ENCODE measurements around the gene RNF34. TPM values are rescaled to one million over a fixed set of nuclear protein-coding genes. Genes with fewer than 3 reads are reported as not detected.
A peak's percentile ranks its signal among the peaks of the same experiment; 100 is the strongest.

RNF34 gene
- total and polyA plus RNA-seq, 2 experiments from 2014 or later, result 41.2 to 48.4 TPM

DNA sequence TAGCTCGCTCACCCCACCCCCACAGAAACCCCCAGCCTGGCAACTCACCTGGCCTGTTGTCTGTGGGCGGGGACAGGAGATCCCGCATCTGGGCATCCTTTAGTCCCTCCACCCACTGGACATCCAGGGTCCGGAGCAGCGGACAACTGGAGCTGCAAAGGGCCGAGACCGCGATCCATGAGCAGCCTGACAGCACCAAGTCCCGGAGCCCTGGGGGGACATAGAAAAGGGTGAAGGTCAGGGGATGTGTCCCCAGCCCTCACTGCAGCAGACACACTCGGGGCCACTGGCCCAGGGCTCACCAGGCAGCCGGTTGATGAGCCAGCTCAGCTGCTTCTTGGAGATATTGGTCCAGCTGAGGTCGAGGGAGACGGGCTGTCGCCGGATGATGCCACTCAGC is 40.9 kb downstream of the RNF34 start:
- H3K4me3 ChIP-seq, result no peak overlapping the region
- no peaks in the 10 kb centered on the region for H3K27me3 ChIP-seq
- H3K36me3 ChIP-seq, result peaks cover 25% of the 10 kb centered on the region
- H3K27ac ChIP-seq, result no peak overlapping the region
- no peak for DNase-seq (ENCODE audit: low read depth in 1 of 2, low spot score in 1 of 2)
- no peaks in the 10 kb centered on the region for H3K9me3 ChIP-seq (ENCODE audit: low read depth)
- H3K4me1 ChIP-seq (ENCODE audit: low read depth), result no peaks in the 10 kb centered on the region
- TF ChIP-seq, protein P1, sequence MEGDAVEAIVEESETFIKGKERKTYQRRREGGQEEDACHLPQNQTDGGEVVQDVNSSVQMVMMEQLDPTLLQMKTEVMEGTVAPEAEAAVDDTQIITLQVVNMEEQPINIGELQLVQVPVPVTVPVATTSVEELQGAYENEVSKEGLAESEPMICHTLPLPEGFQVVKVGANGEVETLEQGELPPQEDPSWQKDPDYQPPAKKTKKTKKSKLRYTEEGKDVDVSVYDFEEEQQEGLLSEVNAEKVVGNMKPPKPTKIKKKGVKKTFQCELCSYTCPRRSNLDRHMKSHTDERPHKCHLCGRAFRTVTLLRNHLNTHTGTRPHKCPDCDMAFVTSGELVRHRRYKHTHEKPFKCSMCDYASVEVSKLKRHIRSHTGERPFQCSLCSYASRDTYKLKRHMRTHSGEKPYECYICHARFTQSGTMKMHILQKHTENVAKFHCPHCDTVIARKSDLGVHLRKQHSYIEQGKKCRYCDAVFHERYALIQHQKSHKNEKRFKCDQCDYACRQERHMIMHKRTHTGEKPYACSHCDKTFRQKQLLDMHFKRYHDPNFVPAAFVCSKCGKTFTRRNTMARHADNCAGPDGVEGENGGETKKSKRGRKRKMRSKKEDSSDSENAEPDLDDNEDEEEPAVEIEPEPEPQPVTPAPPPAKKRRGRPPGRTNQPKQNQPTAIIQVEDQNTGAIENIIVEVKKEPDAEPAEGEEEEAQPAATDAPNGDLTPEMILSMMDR (IDR thresholded peaks at IDR 0.05; ENCODE audit: low read depth, low read length), result no peak

DNA sequence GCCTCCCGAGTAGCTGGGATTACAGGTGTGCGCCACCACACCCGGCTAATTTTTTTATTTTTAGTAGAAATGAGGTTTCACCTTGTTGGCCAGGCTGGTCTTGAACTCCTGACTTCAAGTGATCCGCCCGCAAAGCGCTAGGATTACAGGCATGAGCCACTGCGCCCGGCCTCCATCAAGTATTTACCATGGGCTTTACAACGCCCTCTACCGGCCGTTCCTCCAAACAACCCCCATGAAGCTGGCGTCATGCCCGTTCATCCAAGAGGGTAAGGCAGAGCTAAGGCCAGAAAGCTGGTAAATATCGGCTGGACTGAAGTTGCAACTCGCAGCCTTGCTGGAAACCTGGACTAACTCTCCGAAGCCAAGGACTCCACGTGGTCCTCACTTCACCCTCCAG is 41.6 kb downstream of the RNF34 start:
- TF ChIP-seq, protein P1 (IDR thresholded peaks at IDR 0.05; ENCODE audit: low read depth, low read length), result no peak
- Histone ChIP-seq H3K36me3 (peaks cover 24% of the 10 kb centered on the region), H3K4me3 (no peak overlapping the region), H3K4me1 (ENCODE audit: low read depth) (no peaks in the 10 kb centered on the region), H3K9me3 (ENCODE audit: low read depth) (no peaks in the 10 kb centered on the region), H3K27ac (no peak overlapping the region), H3K27me3 (no peaks in the 10 kb centered on the region)
- no peak for DNase-seq (ENCODE audit: low read depth in 1 of 2, low spot score in 1 of 2)

DNA sequence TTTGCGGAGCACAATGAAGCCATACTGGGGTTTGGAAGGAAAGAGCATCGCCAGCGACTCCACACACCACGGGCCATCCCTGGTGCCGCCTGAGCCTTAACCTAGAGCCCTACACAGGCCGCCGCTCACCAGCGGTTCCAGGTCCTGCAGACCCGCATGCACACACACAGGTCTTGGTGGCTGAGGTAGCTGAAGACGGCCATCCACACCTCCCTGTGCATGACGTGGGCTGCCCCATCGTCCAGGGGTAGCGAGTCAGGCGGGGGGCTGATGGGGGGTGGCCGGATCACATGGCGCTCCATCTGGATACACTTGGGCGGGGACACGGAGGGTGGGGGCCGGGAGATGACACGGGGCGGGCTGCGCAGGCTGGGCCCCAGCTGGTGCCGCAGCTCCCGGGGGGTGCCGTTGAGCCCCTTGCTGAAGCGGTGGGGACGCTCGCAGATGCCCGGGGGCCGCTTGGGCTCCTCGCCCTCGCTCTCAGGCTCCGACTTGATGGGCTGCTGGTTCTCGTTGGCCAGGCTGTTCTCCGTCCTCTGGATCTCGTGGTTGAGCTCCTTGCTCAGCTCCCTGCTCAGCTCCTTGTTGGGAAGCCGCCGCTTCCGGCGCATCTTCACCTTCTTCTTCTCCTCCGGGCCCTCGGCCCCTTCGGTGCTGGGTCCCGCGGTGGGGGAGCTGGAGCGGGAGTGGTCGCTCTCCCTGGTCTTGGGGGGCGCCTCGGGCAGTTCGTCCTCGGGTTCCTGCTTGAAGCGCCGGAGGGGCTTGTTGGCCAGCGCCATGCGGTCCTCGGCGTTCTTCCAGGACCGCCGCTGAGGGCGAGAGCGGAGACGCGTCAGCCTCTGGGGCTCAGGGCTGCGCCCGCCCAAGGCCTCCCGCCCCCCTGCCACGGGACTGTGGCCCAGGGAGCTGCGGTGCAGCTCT is 42.4 kb downstream of the RNF34 start:
- Histone ChIP-seq H3K4me1 (ENCODE audit: low read depth) (no peaks in the 10 kb centered on the region), H3K9me3 (ENCODE audit: low read depth) (no peaks in the 10 kb centered on the region), H3K27me3 (no peaks in the 10 kb centered on the region), H3K27ac (no peak overlapping the region), H3K4me3 (no peak overlapping the region), H3K36me3 (peaks cover 21% of the 10 kb centered on the region)
- no peak for DNase-seq (ENCODE audit: low read depth in 1 of 2, low spot score in 1 of 2)
- TF ChIP-seq, protein P1 (IDR thresholded peaks at IDR 0.05; ENCODE audit: low read depth, low read length), result no peak

DNA sequence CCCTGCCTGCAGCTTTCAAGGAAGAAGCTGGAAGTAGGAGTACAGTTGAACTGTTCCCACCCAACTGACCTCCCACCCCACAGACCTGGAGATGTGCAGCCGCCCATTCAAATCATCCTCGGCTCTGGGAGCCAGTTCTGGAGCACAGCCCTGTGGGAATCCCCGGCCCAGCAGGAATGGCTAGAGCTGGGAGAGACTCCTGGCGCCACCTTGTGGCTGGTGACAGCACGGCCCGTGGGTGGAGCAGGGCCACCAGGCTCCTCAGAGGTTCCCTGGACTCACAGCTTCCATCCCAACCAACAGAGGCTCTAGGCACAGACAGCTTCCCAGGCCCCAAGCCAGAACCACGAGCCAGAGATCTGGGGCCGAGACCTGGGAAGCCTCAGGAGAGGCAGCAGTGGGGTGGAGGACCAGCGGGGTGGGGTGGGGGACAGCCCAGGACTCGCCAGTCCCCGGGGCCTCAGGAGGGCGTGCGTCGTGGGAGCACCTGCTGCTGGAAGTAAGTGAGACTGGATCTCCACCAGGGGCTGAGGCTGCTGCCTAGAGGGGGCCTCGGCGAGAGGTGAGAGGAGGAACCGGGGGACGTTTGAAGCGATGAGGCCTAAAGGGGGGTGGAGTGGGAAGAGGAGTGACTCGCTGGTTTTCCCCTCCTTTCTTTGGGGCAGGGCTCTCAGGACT is 43.4 kb downstream of the RNF34 start:
- Histone ChIP-seq H3K27me3 (no peaks in the 10 kb centered on the region), H3K36me3 (peaks cover 21% of the 10 kb centered on the region), H3K9me3 (ENCODE audit: low read depth) (no peaks in the 10 kb centered on the region), H3K4me1 (ENCODE audit: low read depth) (no peaks in the 10 kb centered on the region), H3K4me3 (no peak overlapping the region), H3K27ac (peak overlapping the region; percentile 48)
- TF ChIP-seq, protein P1 (IDR thresholded peaks at IDR 0.05; ENCODE audit: low read depth, low read length), result peak; percentile 91
- peak; percentile 82 to 88 for DNase-seq (ENCODE audit: low read depth in 1 of 2, low spot score in 1 of 2)

DNA sequence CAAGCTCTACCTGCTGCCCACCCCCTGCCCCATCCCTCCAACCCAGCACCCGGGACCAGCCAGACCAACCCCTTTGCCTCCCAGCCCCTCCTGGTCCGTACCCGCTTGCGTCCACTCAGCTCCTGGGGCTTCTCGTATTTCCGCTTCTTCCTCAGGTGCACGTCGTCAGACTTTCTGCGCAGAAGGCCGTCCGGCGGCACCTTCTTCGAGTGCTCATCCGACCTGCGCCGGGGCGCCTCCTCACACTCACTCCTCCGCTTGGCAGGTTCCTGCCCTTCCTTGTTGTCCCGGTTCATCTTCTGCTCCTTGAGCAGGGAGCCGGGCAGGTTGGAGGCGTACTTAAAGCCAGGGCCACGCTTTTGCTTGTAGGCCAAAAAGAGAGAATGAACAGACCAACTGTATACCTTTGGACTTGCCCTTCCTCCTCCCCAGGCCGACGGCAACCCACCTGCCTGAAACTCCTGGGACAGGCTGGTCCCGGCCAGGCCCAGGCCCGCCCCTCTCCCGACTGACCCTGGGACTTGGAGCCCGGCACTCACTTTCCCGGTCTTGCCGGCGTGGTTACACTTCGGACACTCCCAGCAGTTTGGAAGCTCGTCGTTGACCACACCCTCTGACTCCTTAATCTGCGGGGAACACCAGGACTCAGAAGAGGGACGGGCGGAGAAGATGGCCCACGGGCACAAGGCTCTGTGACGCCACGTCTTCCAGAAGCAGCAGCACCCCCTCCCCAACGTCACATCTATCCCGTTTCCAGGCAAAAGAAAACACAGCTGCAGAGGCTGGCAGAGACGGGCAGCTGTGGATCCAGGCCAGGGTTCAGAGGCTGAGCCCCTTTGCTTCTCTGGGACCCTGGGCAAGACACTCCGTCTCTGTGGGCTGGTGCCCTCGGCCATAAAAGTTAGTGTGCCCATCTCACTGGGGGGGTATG is 44.3 kb downstream of the RNF34 start:
- H3K27ac ChIP-seq, result peak overlapping the region; percentile 48
- H3K4me1 ChIP-seq (ENCODE audit: low read depth), result no peaks in the 10 kb centered on the region
- H3K4me3 ChIP-seq, result no peak overlapping the region
- H3K36me3 ChIP-seq, result peaks cover 17% of the 10 kb centered on the region
- TF ChIP-seq, protein P1 (IDR thresholded peaks at IDR 0.05; ENCODE audit: low read depth, low read length), result no peak
- no peaks in the 10 kb centered on the region for H3K27me3 ChIP-seq
- DNase-seq (ENCODE audit: low read depth in 1 of 2, low spot score in 1 of 2), result no peak
- H3K9me3 ChIP-seq (ENCODE audit: low read depth), result no peaks in the 10 kb centered on the region

All from cardiac muscle cell (in vitro differentiated cells and primary cell).